ENCODE results near the gene ATL3. TPM values are rescaled to one million over a fixed set of nuclear protein-coding genes. Genes with fewer than 3 reads are reported as not detected.

ATL3 gene
- total and polyA plus RNA-seq, 2 donors (not counting 1 experiment from before 2014, with no cell fraction given): 8.9 to 33.8 TPM

DNA sequence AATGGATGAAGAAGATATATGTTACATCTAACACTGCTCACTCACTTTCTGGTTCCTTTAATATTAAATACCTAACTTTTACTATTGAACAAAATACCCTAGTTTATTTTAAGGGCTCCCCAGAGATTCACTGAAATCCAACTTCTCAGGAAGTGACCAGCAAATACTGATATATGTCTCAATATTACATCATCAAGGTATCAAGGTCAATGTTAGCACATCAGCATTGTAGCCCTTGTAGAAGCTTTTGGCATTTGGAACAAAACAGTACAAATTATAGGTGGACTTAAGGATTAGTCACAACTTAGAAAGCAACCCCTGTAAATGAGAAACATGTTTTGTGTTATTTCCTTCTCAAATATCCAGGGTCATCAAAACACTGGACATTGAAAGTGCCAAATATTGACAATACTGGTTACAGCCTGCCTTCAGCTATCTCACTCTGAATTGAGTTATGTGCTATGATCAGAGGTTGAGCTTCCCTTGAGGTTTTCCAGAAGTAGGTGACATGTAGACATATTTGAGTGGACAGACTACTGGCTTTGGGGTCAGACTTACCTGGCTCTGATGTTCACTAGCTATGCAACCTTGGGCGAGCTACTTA is 1.9 kb upstream of the ATL3 start:
- no peaks in the 10 kb centered on the region for H3K36me3 ChIP-seq (replicated peaks in 1 of 2; ENCODE audit: control extremely low read depth in 1 of 2, control insufficient read depth in 1 of 2, extremely low read depth in 1 of 2, insufficient read depth in 2 of 2, low read length in 1 of 2)
- POLR2A ChIA-PET: no interaction called here
- intact Hi-C loops (cut with micrococcal nuclease): loop anchor here (5.0 kb wide), 1 partner anchor 791 kb away; the partner anchor contains the start of gene SLC3A2
- no peaks in the 10 kb centered on the region for H3K9me3 ChIP-seq (ENCODE audit: control extremely low read depth in 1 of 3, control insufficient read depth in 2 of 3, insufficient read depth in 1 of 3, low read length in 2 of 3)
- CTCF ChIA-PET: interaction anchor here (0.9 to 1.1 kb wide), 6 partner anchors 27 to 94 kb away, joined by 3 to 4 read pairs (median 3); no protein-coding TSS in a partner anchor
- no peak overlapping the region for H3K27ac Mint-ChIP-seq
- TF ChIP-seq CTCF (IDR thresholded peaks at IDR 0.05) (no peak), EZH2 (IDR thresholded peaks at IDR 0.05; ENCODE audit: borderline replicate concordance, insufficient read depth, low read depth, low read length, poor library complexity, severe bottlenecking) (no peak)
- no peak overlapping the region for H3K27ac ChIP-seq (ENCODE audit: low read length in 2 of 2)
- H3K4me1 ChIP-seq (ENCODE audit: control insufficient read depth in 2 of 2, insufficient read depth in 2 of 2, low read length in 2 of 2): peaks cover 9 to 13% of the 10 kb centered on the region in 2 donors
- H2AFZ ChIP-seq (ENCODE audit: insufficient read depth, low read depth, low read length, poor library complexity, severe bottlenecking): no peak overlapping the region
- no peak overlapping the region for H3K9ac ChIP-seq (ENCODE audit: low read length)
- H3K9me3 Mint-ChIP-seq (ENCODE audit: insufficient read depth): no peaks in the 10 kb centered on the region
- peaks cover 15% of the 10 kb centered on the region for H3K4me1 Mint-ChIP-seq
- DNase-seq (no peak), ATAC-seq (ENCODE audit: low read depth) (no peak)
- no peaks in the 10 kb centered on the region for H3K27me3 Mint-ChIP-seq
- peaks cover 2% of the 10 kb centered on the region for H4K20me1 ChIP-seq (ENCODE audit: control insufficient read depth, insufficient read depth, low read length, poor library complexity, severe bottlenecking)
- WGBS (ENCODE audit: insufficient coverage): no CpG with 5 or more reads among the region's 1 CpG
- H3K4me3 Mint-ChIP-seq: no peak overlapping the region
- no peak overlapping the region for H3K4me2 ChIP-seq (replicated peaks; ENCODE audit: low read depth, low read length, poor library complexity, severe bottlenecking)
- H3K4me3 ChIP-seq (ENCODE audit: control extremely low read depth in 1 of 5, extremely low read depth in 1 of 5, insufficient read depth in 1 of 5, low read depth in 2 of 5, low read length in 4 of 5): no peak overlapping the region
- H3K27me3 ChIP-seq (replicated peaks in 1 of 4; ENCODE audit: control extremely low read depth in 1 of 4, control insufficient read depth in 3 of 4, insufficient read depth in 4 of 4, low read length in 3 of 4): no peaks in the 10 kb centered on the region
- peaks cover 26% of the 10 kb centered on the region for H3K79me2 ChIP-seq (ENCODE audit: control insufficient read depth, insufficient read depth, low read length)

GRCh38 chr11:63672156-63672463 is 934 bp upstream of the ATL3 start:
- H3K27ac Mint-ChIP-seq: peak overlapping the region; percentile 92
- Histone ChIP-seq H3K4me1 (ENCODE audit: control insufficient read depth in 2 of 2, insufficient read depth in 2 of 2, low read length in 2 of 2) (peaks cover 9 to 13% of the 10 kb centered on the region in 2 donors), H2AFZ (ENCODE audit: insufficient read depth, low read depth, low read length, poor library complexity, severe bottlenecking) (peak overlapping the region; percentile 95), H3K36me3 (replicated peaks in 1 of 2; ENCODE audit: control extremely low read depth in 1 of 2, control insufficient read depth in 1 of 2, extremely low read depth in 1 of 2, insufficient read depth in 2 of 2, low read length in 1 of 2) (no peaks in the 10 kb centered on the region), H3K27me3 (replicated peaks in 1 of 4; ENCODE audit: control extremely low read depth in 1 of 4, control insufficient read depth in 3 of 4, insufficient read depth in 4 of 4, low read length in 3 of 4) (no peaks in the 10 kb centered on the region), H4K20me1 (ENCODE audit: control insufficient read depth, insufficient read depth, low read length, poor library complexity, severe bottlenecking) (peaks cover 11% of the 10 kb centered on the region), H3K4me2 (replicated peaks; ENCODE audit: low read depth, low read length, poor library complexity, severe bottlenecking) (peak overlapping the region; percentile 88), H3K27ac (ENCODE audit: low read length in 2 of 2) (no peak overlapping the region), H3K4me3 (ENCODE audit: control extremely low read depth in 1 of 5, extremely low read depth in 1 of 5, insufficient read depth in 1 of 5, low read depth in 2 of 5, low read length in 4 of 5) (no peak overlapping the region), H3K9ac (ENCODE audit: low read length) (peak overlapping the region; percentile 84), H3K79me2 (ENCODE audit: control insufficient read depth, insufficient read depth, low read length) (peaks cover 35% of the 10 kb centered on the region), H3K9me3 (ENCODE audit: control extremely low read depth in 1 of 3, control insufficient read depth in 2 of 3, insufficient read depth in 1 of 3, low read length in 2 of 3) (no peaks in the 10 kb centered on the region)
- ChIA-PET POLR2A (interaction anchor here (0.7 to 3.0 kb wide), 2 partner anchors 9 to 493 kb away, joined by 6 to 11 read pairs; partner anchors contain the start of gene RTN3), CTCF (interaction anchor here (0.9 to 3.7 kb wide), 5 partner anchors 9 to 165 kb away, joined by 3 to 39 read pairs (median 10); partner anchors contain the start of gene RTN3)
- H3K4me1 Mint-ChIP-seq: peaks cover 20% of the 10 kb centered on the region
- ATAC-seq (ENCODE audit: low read depth): no peak
- peak overlapping the region; percentile 88 for H3K4me3 Mint-ChIP-seq
- intact Hi-C loops (cut with micrococcal nuclease): loop anchor here (5.0 kb wide), 1 partner anchor 790 kb away; the partner anchor contains the start of gene SLC3A2
- WGBS (ENCODE audit: insufficient coverage): 98% methylated on average over 14 of the region's 16 CpGs
- no peak for TF ChIP-seq EZH2 (IDR thresholded peaks at IDR 0.05; ENCODE audit: borderline replicate concordance, insufficient read depth, low read depth, low read length, poor library complexity, severe bottlenecking)
- no peak for TF ChIP-seq CTCF (IDR thresholded peaks at IDR 0.05)
- H3K27me3 Mint-ChIP-seq: no peaks in the 10 kb centered on the region
- DNase-seq: no peak
- no peaks in the 10 kb centered on the region for H3K9me3 Mint-ChIP-seq (ENCODE audit: insufficient read depth)
